IMR-90 (cell line): ENCODE measurements around the gene RIPOR3. TPM values are rescaled to one million over a fixed set of nuclear protein-coding genes. Genes with fewer than 3 reads are reported as not detected.

Experiments used
- ATAC-seq: fragments of 200-7000 bp; cut with Tn5 transposase; 2 replicates; pipeline ENCODE4 v1.9.1; 2020; ENCODE audit warnings: low read depth, mild to moderate bottlenecking, moderate library complexity
- BruUV-seq: library from RNA; stranded (reverse); fragments of 400-500 nt; replicated peaks from 2 replicates; lab custom pipeline; 2021; lab: Mats Ljungman, UMichigan
- CTCF ChIA-PET: fragments of 300-600 bp; formaldehyde crosslinking; extraction: SDS; loops from one replicate; lab custom pipeline; 2021; ENCODE audit warnings: antibody characterized with exemption; lab: Yijun Ruan, JAX
- POLR2A ChIA-PET: fragments of 300-600 bp; sonication (Branson Sonifier 250); formaldehyde crosslinking; loops from one replicate; lab custom pipeline; 2022; ENCODE audit warnings: antibody characterized with exemption; ENCODE audit not compliant: unreplicated experiment; lab: Charles Lee
- DNase-seq: peaks from one replicate; pipeline ENCODE4 v3.0.0; 2013
- H2AFZ ChIP-seq: replicated peaks from 2 replicates; pipeline ENCODE3; 2013; ENCODE audit warnings: low read length, mild to moderate bottlenecking; ENCODE audit not compliant: poor library complexity
- H2AK5ac ChIP-seq: 2 replicates; pipeline ENCODE4 v1.6.1; 2013; ENCODE audit warnings: low read depth, low read length, inconsistent platforms
- H2AK9ac ChIP-seq: replicated peaks from 2 replicates; pipeline ENCODE3; 2013; ENCODE audit warnings: mild to moderate bottlenecking, low read depth, low read length, moderate library complexity; ENCODE audit not compliant: poor library complexity
- H2BK120ac ChIP-seq: 2 replicates; pipeline ENCODE4 v1.6.1; 2013; ENCODE audit warnings: low read depth, low read length, inconsistent platforms
- H2BK15ac ChIP-seq: 3 replicates; pipeline ENCODE4 v1.6.1; 2013; ENCODE audit warnings: low read depth, low read length, inconsistent platforms
- H2BK20ac ChIP-seq: 2 replicates; pipeline ENCODE4 v1.6.1; 2013; ENCODE audit warnings: low read depth, mild to moderate bottlenecking, inconsistent platforms, low read length, moderate library complexity
- H2BK5ac ChIP-seq: 2 replicates; pipeline ENCODE4 v1.6.1; 2013; ENCODE audit warnings: mild to moderate bottlenecking, low read depth, low read length, inconsistent platforms; ENCODE audit not compliant: poor library complexity, severe bottlenecking
- H3K14ac ChIP-seq: replicated peaks from 2 replicates; pipeline ENCODE4 v1.6.1; 2013; ENCODE audit warnings: low read depth, low read length, inconsistent platforms
- H3K18ac ChIP-seq: 2 replicates; pipeline ENCODE4 v1.6.1; 2013; ENCODE audit warnings: low read depth, low read length, control low read depth
- H3K23ac ChIP-seq: 2 replicates; pipeline ENCODE4 v1.6.1; 2013; ENCODE audit warnings: low read depth, low read length, inconsistent platforms
- H3K27ac ChIP-seq: 2 replicates; pipeline ENCODE4 v1.5.1; 2013; ENCODE audit warnings: mild to moderate bottlenecking, control low read depth, low read length; ENCODE audit not compliant: insufficient read depth
- H3K27me3 ChIP-seq: 2 replicates; pipeline ENCODE4 v1.6.1; 2013; ENCODE audit warnings: low read length; ENCODE audit not compliant: control insufficient read depth, insufficient read depth
- H3K36me3 ChIP-seq: 2 replicates; pipeline ENCODE4 v1.6.1; 2013; ENCODE audit warnings: low read length, mixed read lengths; ENCODE audit not compliant: control insufficient read depth, insufficient read depth
- H3K4ac ChIP-seq: 2 replicates; pipeline ENCODE4 v1.6.1; 2013; ENCODE audit warnings: low read depth, low read length, inconsistent platforms
- H3K4me1 ChIP-seq: 2 replicates; pipeline ENCODE4 v1.6.1; 2013; ENCODE audit warnings: low read length, mixed read lengths; ENCODE audit not compliant: control insufficient read depth, insufficient read depth
- H3K4me2 ChIP-seq: 2 replicates; pipeline ENCODE4 v1.6.1; 2013; ENCODE audit warnings: low read depth, mild to moderate bottlenecking, control low read depth, low read length, moderate library complexity
- H3K4me3 ChIP-seq: 2 replicates; pipeline ENCODE4 v1.5.1; 2013; ENCODE audit warnings: low read depth, mild to moderate bottlenecking, control low read depth, low read length, moderate library complexity; ENCODE audit not compliant: insufficient read depth
- H3K56ac ChIP-seq: 2 replicates; pipeline ENCODE4 v1.6.1; 2013; ENCODE audit warnings: low read length, inconsistent platforms; ENCODE audit not compliant: insufficient read depth; ENCODE audit errors: extremely low read depth
- H3K79me1 ChIP-seq, 2 experiments: 2 replicates each; pipeline ENCODE4 v1.6.1; 2013; ENCODE audit warnings: low read length in 2 of 2, inconsistent platforms in 1 of 2, low read depth in 1 of 2
- H3K9ac ChIP-seq: 2 replicates; pipeline ENCODE4 v1.6.1; 2013; ENCODE audit warnings: low read depth, low read length, control low read depth
- H3K9me1 ChIP-seq: 2 replicates; pipeline ENCODE4 v1.6.1; 2013; ENCODE audit warnings: low read length, inconsistent platforms; ENCODE audit not compliant: insufficient read depth
- H3K9me3 ChIP-seq: 2 replicates; pipeline ENCODE4 v1.6.1; 2013; ENCODE audit warnings: low read length; ENCODE audit not compliant: control insufficient read depth, insufficient read depth
- H4K20me1 ChIP-seq: 2 replicates; pipeline ENCODE4 v1.6.1; 2013; ENCODE audit warnings: low read length, inconsistent platforms; ENCODE audit not compliant: insufficient read depth
- H4K5ac ChIP-seq: 2 replicates; pipeline ENCODE4 v1.6.1; 2013; ENCODE audit warnings: mild to moderate bottlenecking, low read depth, low read length, control low read depth
- H4K8ac ChIP-seq, 2 experiments: 2 replicates each; pipeline ENCODE4 v1.6.1; 2013; ENCODE audit warnings: low read depth in 2 of 2, low read length in 2 of 2, control low read depth in 1 of 2, inconsistent platforms in 1 of 2
- H4K91ac ChIP-seq: 2 replicates; pipeline ENCODE4 v1.6.1; 2013; ENCODE audit warnings: low read depth, low read length, inconsistent platforms; ENCODE audit not compliant: insufficient read depth
- CEBPB ChIP-seq: IDR thresholded peaks from 2 replicates; pipeline ENCODE4 v1.6.1; 2012; ENCODE audit warnings: low read depth, low read length, improper control_type of control experiment
- FOS ChIP-seq: fragments of 150-350 bp; IDR thresholded peaks from 2 replicates; pipeline ENCODE4 v1.6.1; 2016; ENCODE audit warnings: low read depth, low read length
- WGBS, 2 experiments: methylation state at CpG; one replicate each; pipeline versions ENCODE4 v1.1.5 to v1.1.7; 2013; ENCODE audit warnings: missing lambda C conversion rate in 2 of 2; ENCODE audit not compliant: insufficient read length in 1 of 2; ENCODE audit errors: extremely low coverage in 2 of 2; 5-methylcytosine and 5-hydroxymethylcytosine counted together
- dilution Hi-C: fragments of 300-500 bp; cut with HindIII; formaldehyde crosslinking; loops from one replicate; pipeline ENCODE4 v1.14.3; 2018; ENCODE audit warnings: low sequenced_read_pairs; ENCODE audit not compliant: unreplicated experiment
- in situ Hi-C: fragments of 300-500 bp; cut with MboI; formaldehyde crosslinking; loops from 3 replicates; pipeline ENCODE4 v1.14.3; 2019; ENCODE audit warnings: low sequenced_read_pairs, inconsistent platforms, mixed read lengths
- intact Hi-C: fragments of 100-400 bp; cut with micrococcal nuclease; formaldehyde crosslinking; loops from 2 replicates; pipeline ENCODE4 v1.10.0; 2022
- polyA plus RNA-seq, 3 experiments: library from polyadenylated mRNA; depleted of rRNA; stranded (reverse); fragments of >200 nt; gene quantifications; 2 replicates each; pipeline ENCODE4 v1.2.3, GENCODE V29; 2012; ENCODE audit warnings: low replicate concordance in 1 of 3
- total RNA-seq: library from RNA; depleted of rRNA; stranded (reverse); fragments of >200 nt; gene quantifications from 2 replicates; pipeline ENCODE4 v1.2.3, GENCODE V29; 2012

Gene RIPOR3
- total and polyA plus RNA-seq, 2 of the 4 experiments (the other 2 are of a cell fraction) = 0.54 to 1.7 TPM

DNA sequence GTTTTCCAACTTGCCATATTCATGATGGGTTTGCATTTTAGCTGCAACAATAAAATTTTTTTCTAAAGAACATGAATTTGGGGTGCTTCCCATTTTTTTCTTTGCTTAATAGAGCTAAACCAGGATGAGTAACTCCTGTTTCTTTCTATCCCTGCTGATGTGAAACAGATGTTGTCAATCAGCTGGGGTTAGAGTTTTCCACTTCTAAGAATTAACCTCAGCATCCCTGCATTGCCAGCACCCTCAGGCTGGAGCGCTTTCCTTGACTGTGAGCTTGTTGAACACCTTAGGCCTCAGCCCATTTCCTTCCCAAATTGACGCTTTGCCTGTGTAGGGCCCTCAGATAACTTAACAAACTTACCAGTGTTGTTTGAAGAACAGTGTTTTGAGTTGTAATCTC lies 106.7 kb downstream of the RIPOR3 start:
- Histone ChIP-seq H3K4me3 (no peak overlapping the region), H3K36me3 (peaks cover 74% of the 10 kb centered on the region), H2BK120ac (no peak overlapping the region), H4K8ac (no peak overlapping the region), H3K4me2 (no peak overlapping the region), H3K56ac (no peak overlapping the region), H3K14ac (no peak overlapping the region), H3K79me1 (peaks cover 14 to 45% of the 10 kb centered on the region in 2 experiments), H2BK5ac (no peak overlapping the region), H2AK9ac (no peak overlapping the region), H4K20me1 (peaks cover 26% of the 10 kb centered on the region), H3K18ac (no peak overlapping the region), H3K9me1 (no peaks in the 10 kb centered on the region), H2BK20ac (no peak overlapping the region), H2AFZ (no peak overlapping the region), H3K4me1 (peaks cover 6% of the 10 kb centered on the region; the same call in 1 of the 2 replicates), H3K23ac (no peak overlapping the region), H3K27me3 (no peaks in the 10 kb centered on the region), H3K4ac (no peak overlapping the region), H2AK5ac (no peak overlapping the region), H3K27ac (no peak overlapping the region; the same call in 1 of the 2 replicates), H3K9me3 (no peaks in the 10 kb centered on the region), H3K9ac (no peak overlapping the region), H4K5ac (no peak overlapping the region), H4K91ac (no peak overlapping the region), H2BK15ac (no peak overlapping the region)
- no CpG with 5 or more reads among the region's 2 CpGs for WGBS, 2 experiments
- intact Hi-C loops = no loop called here
- DNase-seq (no peak), ATAC-seq (no peak)
- POLR2A ChIA-PET = no interaction called here
- CTCF ChIA-PET = interaction anchor here (0.6 to 1.0 kb wide), 2 partner anchors 9 to 20 kb away, joined by 3 read pairs; no protein-coding TSS in a partner anchor
- no TSS peak for BruUV-seq
- dilution Hi-C loops = no loop called here
- TF ChIP-seq FOS = no peak
- no peak for TF ChIP-seq CEBPB
- in situ Hi-C loops = no loop called here
